ENCODE data around the gene ABCA9. TPM values are rescaled to one million over a fixed set of nuclear protein-coding genes. Genes with fewer than 3 reads are reported as not detected.

The ABCA9 gene
- total and polyA plus RNA-seq, 2 of the 13 experiments (the other 11 are each of a cell fraction or from before 2014, with no cell fraction given): 0.04 TPM; not detected in 1

DNA sequence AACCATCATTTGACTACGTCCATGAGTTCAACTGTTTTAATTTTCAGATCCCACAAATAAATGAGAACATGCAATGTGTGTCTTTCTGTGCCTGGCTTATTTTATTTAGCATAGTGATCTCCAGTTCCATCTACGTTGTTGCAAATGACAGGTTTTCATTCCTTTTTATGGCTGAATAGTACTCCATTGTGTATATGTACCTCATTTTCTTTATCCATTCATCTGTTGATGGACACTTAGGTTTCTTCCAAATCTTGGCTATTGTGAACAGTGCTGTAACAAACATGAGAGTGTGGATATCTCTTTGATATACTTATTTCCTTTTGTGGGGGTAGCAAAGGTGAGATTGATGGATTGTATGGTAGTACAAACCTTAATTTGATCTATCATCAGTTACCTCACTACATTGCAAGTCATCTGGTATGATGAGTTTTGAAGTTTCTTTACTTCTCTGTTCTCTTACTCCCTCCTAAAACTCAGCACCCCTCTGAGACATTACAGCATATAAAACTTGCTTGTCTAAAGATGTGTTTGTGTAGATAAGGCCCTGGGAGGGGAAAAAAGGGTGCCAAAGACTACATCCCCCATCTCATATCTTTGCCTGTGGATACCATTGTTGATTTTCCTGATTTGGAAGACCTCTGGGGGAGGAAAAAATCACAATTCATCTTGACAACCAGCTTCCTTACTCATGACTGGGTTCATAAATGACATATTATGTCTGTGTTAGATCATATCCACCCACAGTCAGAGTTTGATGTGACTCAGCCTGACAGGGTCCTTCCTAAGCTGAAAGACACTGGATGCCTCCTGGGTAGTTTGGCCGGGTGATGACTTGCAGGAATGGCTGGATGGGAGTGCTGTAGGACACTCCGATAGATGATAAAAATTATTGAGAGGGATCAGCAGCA, 47.6 kb downstream of the ABCA9 start:
- no peaks in the 10 kb centered on the region for H3K79me2 ChIP-seq (ENCODE audit: insufficient read depth, low read length)
- intact Hi-C loops (cut with micrococcal nuclease; ENCODE audit: unreplicated experiment) (no loop called here), in situ Hi-C loops (cut with HindIII; ENCODE audit: extremely low pct_ligation_motif_present, low pct_unique_long_range_greater_than_20kb) (no loop called here)
- DNase-seq (ENCODE audit: low spot score) (no peak), FAIRE-seq (no peak), ATAC-seq (no peak)
- ChIA-PET CTCF (ENCODE audit: low intra/inter-chr PET ratio, low total read pairs) (no interaction called here), POLR2A (no interaction called here)
- 0 out of 5 replicates have a peak, but pooled peaks cover 0 to 3% of the 10 kb centered on the region in 2 experiments for H3K27me3 ChIP-seq (ENCODE audit: control insufficient read depth in 1 of 2, insufficient read depth in 2 of 2, low read length in 2 of 2)
- H3K9me3 ChIP-seq (ENCODE audit: low read length): no peaks in the 10 kb centered on the region
- no peak overlapping the region for H2AFZ ChIP-seq (ENCODE audit: low read length)
- peaks cover 27% of the 10 kb centered on the region for H3K4me1 ChIP-seq (ENCODE audit: insufficient read depth, low read length)
- no peak overlapping the region for H3K27ac ChIP-seq (ENCODE audit: extremely low read length, insufficient read depth, low read length)
- no TSS peak for BruUV-seq (replicated peaks)
- WGBS (ENCODE audit: low lambda C conversion rate): 77% methylated on average over 4 of the region's 4 CpGs
- H3K9ac ChIP-seq (ENCODE audit: insufficient read depth, low read depth, low read length): no peak overlapping the region
- H3K4me2 ChIP-seq (ENCODE audit: low read depth, low read length): no peak overlapping the region
- H3K36me3 ChIP-seq (replicated peaks in 1 of 2; ENCODE audit: control insufficient read depth in 1 of 2, insufficient read depth in 2 of 2, low read length in 2 of 2): no peaks in the 10 kb centered on the region
- TF ChIP-seq SALL2 (CRISPR knock-in tag; IDR thresholded peaks at IDR 0.05) (no peak), TAF15 (IDR thresholded peaks at IDR 0.05; ENCODE audit: low read depth, low read length, poor library complexity, severe bottlenecking) (no peak), SIX4 (CRISPR knock-in tag; IDR thresholded peaks at IDR 0.05) (no peak), SAFB2 (CRISPR knock-in tag; IDR thresholded peaks at IDR 0.05; ENCODE audit: borderline replicate concordance, low read depth) (no peak), CCDC6 (CRISPR knock-in tag; IDR thresholded peaks at IDR 0.05) (no peak), ZNF251 (CRISPR knock-in tag; IDR thresholded peaks at IDR 0.05) (no peak), ESRRA (CRISPR knock-in tag; IDR thresholded peaks at IDR 0.05; ENCODE audit: low read depth) (no peak), ZSCAN20 (CRISPR knock-in tag; IDR thresholded peaks at IDR 0.05; ENCODE audit: borderline replicate concordance) (no peak), PRDM10 (CRISPR knock-in tag; IDR thresholded peaks at IDR 0.05; ENCODE audit: low read depth) (no peak), ZNF484 (CRISPR knock-in tag; IDR thresholded peaks at IDR 0.05; ENCODE audit: borderline replicate concordance, low read depth) (no peak)
- TF ChIP-seq, protein P1, sequence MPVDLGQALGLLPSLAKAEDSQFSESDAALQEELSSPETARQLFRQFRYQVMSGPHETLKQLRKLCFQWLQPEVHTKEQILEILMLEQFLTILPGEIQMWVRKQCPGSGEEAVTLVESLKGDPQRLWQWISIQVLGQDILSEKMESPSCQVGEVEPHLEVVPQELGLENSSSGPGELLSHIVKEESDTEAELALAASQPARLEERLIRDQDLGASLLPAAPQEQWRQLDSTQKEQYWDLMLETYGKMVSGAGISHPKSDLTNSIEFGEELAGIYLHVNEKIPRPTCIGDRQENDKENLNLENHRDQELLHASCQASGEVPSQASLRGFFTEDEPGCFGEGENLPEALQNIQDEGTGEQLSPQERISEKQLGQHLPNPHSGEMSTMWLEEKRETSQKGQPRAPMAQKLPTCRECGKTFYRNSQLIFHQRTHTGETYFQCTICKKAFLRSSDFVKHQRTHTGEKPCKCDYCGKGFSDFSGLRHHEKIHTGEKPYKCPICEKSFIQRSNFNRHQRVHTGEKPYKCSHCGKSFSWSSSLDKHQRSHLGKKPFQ (CRISPR knock-in tag; IDR thresholded peaks at IDR 0.05; ENCODE audit: insufficient replicate concordance): no peak
- TF ChIP-seq, protein P2, sequence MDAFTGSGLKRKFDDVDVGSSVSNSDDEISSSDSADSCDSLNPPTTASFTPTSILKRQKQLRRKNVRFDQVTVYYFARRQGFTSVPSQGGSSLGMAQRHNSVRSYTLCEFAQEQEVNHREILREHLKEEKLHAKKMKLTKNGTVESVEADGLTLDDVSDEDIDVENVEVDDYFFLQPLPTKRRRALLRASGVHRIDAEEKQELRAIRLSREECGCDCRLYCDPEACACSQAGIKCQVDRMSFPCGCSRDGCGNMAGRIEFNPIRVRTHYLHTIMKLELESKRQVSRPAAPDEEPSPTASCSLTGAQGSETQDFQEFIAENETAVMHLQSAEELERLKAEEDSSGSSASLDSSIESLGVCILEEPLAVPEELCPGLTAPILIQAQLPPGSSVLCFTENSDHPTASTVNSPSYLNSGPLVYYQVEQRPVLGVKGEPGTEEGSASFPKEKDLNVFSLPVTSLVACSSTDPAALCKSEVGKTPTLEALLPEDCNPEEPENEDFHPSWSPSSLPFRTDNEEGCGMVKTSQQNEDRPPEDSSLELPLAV (CRISPR knock-in tag; conservative IDR thresholded peaks at IDR 0.05; ENCODE audit: low read depth): no peak
- no peak overlapping the region for H3K4me3 ChIP-seq (replicated peaks in 1 of 3; ENCODE audit: insufficient read depth in 1 of 3, low read depth in 2 of 3, low read length in 3 of 3)
- no peaks in the 10 kb centered on the region for H4K20me1 ChIP-seq (ENCODE audit: insufficient read depth, low read length)
